IMR-90 (cell line): ENCODE measurements around the gene DCLRE1C. TPM values are rescaled to one million over a fixed set of nuclear protein-coding genes. Genes with fewer than 3 reads are reported as not detected.

Source experiments
- ATAC-seq: fragments of 200-7000 bp; cut with Tn5 transposase; 2 replicates; pipeline ENCODE4 v1.9.1; 2020; ENCODE audit warnings: low read depth, mild to moderate bottlenecking, moderate library complexity
- BruUV-seq: library from RNA; stranded (reverse); fragments of 400-500 nt; replicated peaks from 2 replicates; lab custom pipeline; 2021; lab: Mats Ljungman, UMichigan
- CTCF ChIA-PET: fragments of 300-600 bp; formaldehyde crosslinking; extraction: SDS; loops from one replicate; lab custom pipeline; 2021; ENCODE audit warnings: antibody characterized with exemption; lab: Yijun Ruan, JAX
- POLR2A ChIA-PET: fragments of 300-600 bp; sonication (Branson Sonifier 250); formaldehyde crosslinking; loops from one replicate; lab custom pipeline; 2022; ENCODE audit warnings: antibody characterized with exemption; ENCODE audit not compliant: unreplicated experiment; lab: Charles Lee
- DNase-seq: peaks from one replicate; pipeline ENCODE4 v3.0.0; 2013
- H2AFZ ChIP-seq: replicated peaks from 2 replicates; pipeline ENCODE3; 2013; ENCODE audit warnings: low read length, mild to moderate bottlenecking; ENCODE audit not compliant: poor library complexity
- H2AK5ac ChIP-seq: 2 replicates; pipeline ENCODE4 v1.6.1; 2013; ENCODE audit warnings: low read depth, low read length, inconsistent platforms
- H2AK9ac ChIP-seq: replicated peaks from 2 replicates; pipeline ENCODE3; 2013; ENCODE audit warnings: mild to moderate bottlenecking, low read depth, low read length, moderate library complexity; ENCODE audit not compliant: poor library complexity
- H2BK120ac ChIP-seq: 2 replicates; pipeline ENCODE4 v1.6.1; 2013; ENCODE audit warnings: low read depth, low read length, inconsistent platforms
- H2BK15ac ChIP-seq: 3 replicates; pipeline ENCODE4 v1.6.1; 2013; ENCODE audit warnings: low read depth, low read length, inconsistent platforms
- H2BK20ac ChIP-seq: 2 replicates; pipeline ENCODE4 v1.6.1; 2013; ENCODE audit warnings: low read depth, mild to moderate bottlenecking, inconsistent platforms, low read length, moderate library complexity
- H2BK5ac ChIP-seq: 2 replicates; pipeline ENCODE4 v1.6.1; 2013; ENCODE audit warnings: mild to moderate bottlenecking, low read depth, low read length, inconsistent platforms; ENCODE audit not compliant: poor library complexity, severe bottlenecking
- H3K14ac ChIP-seq: replicated peaks from 2 replicates; pipeline ENCODE4 v1.6.1; 2013; ENCODE audit warnings: low read depth, low read length, inconsistent platforms
- H3K18ac ChIP-seq: 2 replicates; pipeline ENCODE4 v1.6.1; 2013; ENCODE audit warnings: low read depth, low read length, control low read depth
- H3K23ac ChIP-seq: 2 replicates; pipeline ENCODE4 v1.6.1; 2013; ENCODE audit warnings: low read depth, low read length, inconsistent platforms
- H3K27ac ChIP-seq: 2 replicates; pipeline ENCODE4 v1.5.1; 2013; ENCODE audit warnings: mild to moderate bottlenecking, control low read depth, low read length; ENCODE audit not compliant: insufficient read depth
- H3K27me3 ChIP-seq: 2 replicates; pipeline ENCODE4 v1.6.1; 2013; ENCODE audit warnings: low read length; ENCODE audit not compliant: control insufficient read depth, insufficient read depth
- H3K36me3 ChIP-seq: 2 replicates; pipeline ENCODE4 v1.6.1; 2013; ENCODE audit warnings: low read length, mixed read lengths; ENCODE audit not compliant: control insufficient read depth, insufficient read depth
- H3K4ac ChIP-seq: 2 replicates; pipeline ENCODE4 v1.6.1; 2013; ENCODE audit warnings: low read depth, low read length, inconsistent platforms
- H3K4me1 ChIP-seq: 2 replicates; pipeline ENCODE4 v1.6.1; 2013; ENCODE audit warnings: low read length, mixed read lengths; ENCODE audit not compliant: control insufficient read depth, insufficient read depth
- H3K4me2 ChIP-seq: 2 replicates; pipeline ENCODE4 v1.6.1; 2013; ENCODE audit warnings: low read depth, mild to moderate bottlenecking, control low read depth, low read length, moderate library complexity
- H3K4me3 ChIP-seq: 2 replicates; pipeline ENCODE4 v1.5.1; 2013; ENCODE audit warnings: low read depth, mild to moderate bottlenecking, control low read depth, low read length, moderate library complexity; ENCODE audit not compliant: insufficient read depth
- H3K56ac ChIP-seq: 2 replicates; pipeline ENCODE4 v1.6.1; 2013; ENCODE audit warnings: low read length, inconsistent platforms; ENCODE audit not compliant: insufficient read depth; ENCODE audit errors: extremely low read depth
- H3K79me1 ChIP-seq, 2 experiments: 2 replicates each; pipeline ENCODE4 v1.6.1; 2013; ENCODE audit warnings: low read length in 2 of 2, inconsistent platforms in 1 of 2, low read depth in 1 of 2
- H3K9ac ChIP-seq: 2 replicates; pipeline ENCODE4 v1.6.1; 2013; ENCODE audit warnings: low read depth, low read length, control low read depth
- H3K9me1 ChIP-seq: 2 replicates; pipeline ENCODE4 v1.6.1; 2013; ENCODE audit warnings: low read length, inconsistent platforms; ENCODE audit not compliant: insufficient read depth
- H3K9me3 ChIP-seq: 2 replicates; pipeline ENCODE4 v1.6.1; 2013; ENCODE audit warnings: low read length; ENCODE audit not compliant: control insufficient read depth, insufficient read depth
- H4K20me1 ChIP-seq: 2 replicates; pipeline ENCODE4 v1.6.1; 2013; ENCODE audit warnings: low read length, inconsistent platforms; ENCODE audit not compliant: insufficient read depth
- H4K5ac ChIP-seq: 2 replicates; pipeline ENCODE4 v1.6.1; 2013; ENCODE audit warnings: mild to moderate bottlenecking, low read depth, low read length, control low read depth
- H4K8ac ChIP-seq, 2 experiments: 2 replicates each; pipeline ENCODE4 v1.6.1; 2013; ENCODE audit warnings: low read depth in 2 of 2, low read length in 2 of 2, control low read depth in 1 of 2, inconsistent platforms in 1 of 2
- H4K91ac ChIP-seq: 2 replicates; pipeline ENCODE4 v1.6.1; 2013; ENCODE audit warnings: low read depth, low read length, inconsistent platforms; ENCODE audit not compliant: insufficient read depth
- CEBPB ChIP-seq: IDR thresholded peaks from 2 replicates; pipeline ENCODE4 v1.6.1; 2012; ENCODE audit warnings: low read depth, low read length, improper control_type of control experiment
- FOS ChIP-seq: fragments of 150-350 bp; IDR thresholded peaks from 2 replicates; pipeline ENCODE4 v1.6.1; 2016; ENCODE audit warnings: low read depth, low read length
- MAFK ChIP-seq: IDR thresholded peaks from 2 replicates; pipeline ENCODE4 v1.6.1; 2012; ENCODE audit warnings: low read depth, low read length, improper control_type of control experiment
- NFE2L2 ChIP-seq: fragments of 150-350 bp; IDR thresholded peaks from 2 replicates; pipeline ENCODE4 v1.6.1; 2016; ENCODE audit warnings: low read depth, mild to moderate bottlenecking, low read length
- RCOR1 ChIP-seq: IDR thresholded peaks from 2 replicates; pipeline ENCODE4 v1.6.1; 2012; ENCODE audit warnings: mild to moderate bottlenecking, low read length, improper control_type of control experiment; ENCODE audit not compliant: insufficient replicate concordance
- WGBS, 2 experiments: methylation state at CpG; one replicate each; pipeline versions ENCODE4 v1.1.5 to v1.1.7; 2013; ENCODE audit warnings: missing lambda C conversion rate in 2 of 2; ENCODE audit not compliant: insufficient read length in 1 of 2; ENCODE audit errors: extremely low coverage in 2 of 2; 5-methylcytosine and 5-hydroxymethylcytosine counted together
- dilution Hi-C: fragments of 300-500 bp; cut with HindIII; formaldehyde crosslinking; loops from one replicate; pipeline ENCODE4 v1.14.3; 2018; ENCODE audit warnings: low sequenced_read_pairs; ENCODE audit not compliant: unreplicated experiment
- in situ Hi-C: fragments of 300-500 bp; cut with MboI; formaldehyde crosslinking; loops from 3 replicates; pipeline ENCODE4 v1.14.3; 2019; ENCODE audit warnings: low sequenced_read_pairs, inconsistent platforms, mixed read lengths
- intact Hi-C: fragments of 100-400 bp; cut with micrococcal nuclease; formaldehyde crosslinking; loops from 2 replicates; pipeline ENCODE4 v1.10.0; 2022
- polyA plus RNA-seq, 3 experiments: library from polyadenylated mRNA; depleted of rRNA; stranded (reverse); fragments of >200 nt; gene quantifications; 2 replicates each; pipeline ENCODE4 v1.2.3, GENCODE V29; 2012; ENCODE audit warnings: low replicate concordance in 1 of 3
- total RNA-seq: library from RNA; depleted of rRNA; stranded (reverse); fragments of >200 nt; gene quantifications from 2 replicates; pipeline ENCODE4 v1.2.3, GENCODE V29; 2012
- TF ChIP-seq, protein P1 (sequence below): fragments of 150-350 bp; IDR thresholded peaks from 2 replicates; pipeline ENCODE4 v1.6.1; 2017; ENCODE audit warnings: mild to moderate bottlenecking, antibody characterized with exemption, low read length, low read depth
- TF ChIP-seq, protein P2 (sequence below): conservative IDR thresholded peaks from 2 replicates; pipeline ENCODE4 v1.5.1; 2012; ENCODE audit warnings: mild to moderate bottlenecking, low read depth, low read length, improper control_type of control experiment

DCLRE1C gene
- total and polyA plus RNA-seq, 2 of the 4 experiments (the other 2 are of a cell fraction): 2.9 to 8.1 TPM

GRCh38 chr10:14995964-14996565 is 42.2 kb upstream of the DCLRE1C start:
- Histone ChIP-seq H3K9ac (peak overlapping the region; percentile 56; the same call in 1 of the 2 replicates), H2AK9ac (no peak overlapping the region), H2BK120ac (no peak overlapping the region), H3K9me3 (no peaks in the 10 kb centered on the region), H3K9me1 (no peaks in the 10 kb centered on the region), H2AK5ac (no peak overlapping the region), H2BK5ac (no peak overlapping the region), H3K36me3 (no peaks in the 10 kb centered on the region), H3K27ac (no peak overlapping the region), H4K8ac (no peak overlapping the region), H3K23ac (no peak overlapping the region), H2AFZ (peak overlapping the region; percentile 76), H2BK20ac (no peak overlapping the region), H3K4ac (no peak overlapping the region), H3K4me3 (peak overlapping the region; percentile 69), H3K14ac (no peak overlapping the region), H3K79me1 (no peaks in the 10 kb centered on the region), H4K91ac (no peak overlapping the region), H3K27me3 (peaks cover 7% of the 10 kb centered on the region), H2BK15ac (no peak overlapping the region), H3K4me2 (peak overlapping the region; percentile 79), H3K18ac (peak overlapping the region; percentile 27; the same call in 1 of the 2 replicates), H3K4me1 (no peaks in the 10 kb centered on the region), H4K20me1 (no peaks in the 10 kb centered on the region), H4K5ac (no peak overlapping the region; the same call in 1 of the 2 replicates), H3K56ac (no peak overlapping the region)
- dilution Hi-C loops (no loop called here), in situ Hi-C loops (no loop called here), intact Hi-C loops (no loop called here)
- ATAC-seq (no peak), DNase-seq (no peak)
- POLR2A ChIA-PET: no interaction called here
- WGBS, 2 experiments: 70% methylated on average over 10 of the region's 50 CpGs; no CpG with 5 or more reads in 1 of the 2 experiments
- CTCF ChIA-PET: no interaction called here
- TF ChIP-seq, protein P1, sequence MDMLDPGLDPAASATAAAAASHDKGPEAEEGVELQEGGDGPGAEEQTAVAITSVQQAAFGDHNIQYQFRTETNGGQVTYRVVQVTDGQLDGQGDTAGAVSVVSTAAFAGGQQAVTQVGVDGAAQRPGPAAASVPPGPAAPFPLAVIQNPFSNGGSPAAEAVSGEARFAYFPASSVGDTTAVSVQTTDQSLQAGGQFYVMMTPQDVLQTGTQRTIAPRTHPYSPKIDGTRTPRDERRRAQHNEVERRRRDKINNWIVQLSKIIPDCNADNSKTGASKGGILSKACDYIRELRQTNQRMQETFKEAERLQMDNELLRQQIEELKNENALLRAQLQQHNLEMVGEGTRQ: no peak
- no peak for TF ChIP-seq NFE2L2
- TF ChIP-seq MAFK: no peak
- no peak for TF ChIP-seq RCOR1
- TF ChIP-seq FOS: no peak
- TF ChIP-seq, protein P2, sequence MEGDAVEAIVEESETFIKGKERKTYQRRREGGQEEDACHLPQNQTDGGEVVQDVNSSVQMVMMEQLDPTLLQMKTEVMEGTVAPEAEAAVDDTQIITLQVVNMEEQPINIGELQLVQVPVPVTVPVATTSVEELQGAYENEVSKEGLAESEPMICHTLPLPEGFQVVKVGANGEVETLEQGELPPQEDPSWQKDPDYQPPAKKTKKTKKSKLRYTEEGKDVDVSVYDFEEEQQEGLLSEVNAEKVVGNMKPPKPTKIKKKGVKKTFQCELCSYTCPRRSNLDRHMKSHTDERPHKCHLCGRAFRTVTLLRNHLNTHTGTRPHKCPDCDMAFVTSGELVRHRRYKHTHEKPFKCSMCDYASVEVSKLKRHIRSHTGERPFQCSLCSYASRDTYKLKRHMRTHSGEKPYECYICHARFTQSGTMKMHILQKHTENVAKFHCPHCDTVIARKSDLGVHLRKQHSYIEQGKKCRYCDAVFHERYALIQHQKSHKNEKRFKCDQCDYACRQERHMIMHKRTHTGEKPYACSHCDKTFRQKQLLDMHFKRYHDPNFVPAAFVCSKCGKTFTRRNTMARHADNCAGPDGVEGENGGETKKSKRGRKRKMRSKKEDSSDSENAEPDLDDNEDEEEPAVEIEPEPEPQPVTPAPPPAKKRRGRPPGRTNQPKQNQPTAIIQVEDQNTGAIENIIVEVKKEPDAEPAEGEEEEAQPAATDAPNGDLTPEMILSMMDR: no peak
- no peak for TF ChIP-seq CEBPB
- BruUV-seq: no TSS peak
